HG03521 (cell line): ENCODE data around the gene SLFNL1.

Experiments
- ATAC-seq: cut with Tn5 transposase; IDR thresholded peaks from one replicate; pipeline ENCODE4 v1.9.1; 2021; ENCODE audit warnings: mild to moderate bottlenecking, moderate library complexity; ENCODE audit not compliant: unreplicated experiment

Gene SLFNL1

DNA sequence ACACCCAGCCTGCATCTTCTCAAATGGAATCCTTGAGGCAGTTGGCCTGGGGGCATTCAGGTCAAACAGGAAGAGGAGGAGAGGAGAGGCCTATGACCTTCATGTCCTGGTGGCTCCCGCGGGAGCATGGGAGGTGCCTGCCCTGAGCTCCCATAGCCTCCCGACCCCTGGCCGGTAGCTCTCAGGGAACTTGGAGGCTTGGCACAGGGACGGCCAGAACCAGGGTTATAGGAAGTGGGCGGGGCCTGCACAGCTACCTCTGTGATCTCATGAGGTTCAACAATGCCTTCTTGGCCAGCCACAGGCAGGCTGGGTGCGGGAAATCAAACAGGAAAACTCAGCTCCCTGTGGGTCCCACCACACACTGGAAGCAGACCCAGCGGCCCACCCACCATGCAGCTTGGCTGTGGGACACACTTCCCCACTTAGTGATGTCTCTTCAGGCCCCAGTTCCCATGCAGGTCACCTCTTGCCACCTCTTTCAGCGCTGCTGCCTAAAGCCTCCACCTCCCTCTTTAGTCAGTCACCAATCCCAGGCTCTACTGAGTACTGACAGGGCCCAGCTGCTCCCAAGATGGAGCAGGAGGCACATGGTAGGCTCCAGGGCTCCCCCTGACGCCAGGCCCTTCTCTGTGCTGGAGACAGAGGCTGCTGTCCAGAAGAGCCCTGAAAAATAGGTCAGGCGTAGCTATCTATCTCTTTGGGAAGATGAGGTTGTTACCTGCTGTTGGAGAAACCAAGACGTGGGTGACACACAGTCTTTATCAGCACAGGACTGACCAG is at the start of gene SLFNL1:
Gene SLFNL1 (minus strand): TSS at position 200 of the 783 bp plus-strand sequence. CDS start 1,065 bp downstream, outside the sequence.
- no peak for ATAC-seq

DNA sequence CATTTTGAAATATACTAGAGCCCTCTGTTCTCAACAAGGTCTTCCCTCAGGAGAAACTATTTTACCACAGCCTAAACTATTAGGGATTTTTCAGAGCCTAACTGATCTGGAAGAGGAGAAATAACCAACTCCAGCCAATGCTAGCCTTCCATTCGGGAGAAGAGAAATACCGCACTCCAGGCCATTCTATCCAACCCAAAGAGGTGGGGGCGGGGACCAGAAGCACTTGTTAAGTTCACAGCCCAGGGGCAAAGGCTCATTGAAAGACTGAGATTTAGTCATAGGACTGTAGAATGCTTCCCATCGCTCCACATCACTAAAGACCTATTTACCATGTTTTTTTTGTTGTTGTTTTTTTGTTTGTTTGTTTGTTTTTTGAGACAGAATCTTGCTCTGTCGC is 35.4 kb upstream of the SLFNL1 start:
- no peak for ATAC-seq

DNA sequence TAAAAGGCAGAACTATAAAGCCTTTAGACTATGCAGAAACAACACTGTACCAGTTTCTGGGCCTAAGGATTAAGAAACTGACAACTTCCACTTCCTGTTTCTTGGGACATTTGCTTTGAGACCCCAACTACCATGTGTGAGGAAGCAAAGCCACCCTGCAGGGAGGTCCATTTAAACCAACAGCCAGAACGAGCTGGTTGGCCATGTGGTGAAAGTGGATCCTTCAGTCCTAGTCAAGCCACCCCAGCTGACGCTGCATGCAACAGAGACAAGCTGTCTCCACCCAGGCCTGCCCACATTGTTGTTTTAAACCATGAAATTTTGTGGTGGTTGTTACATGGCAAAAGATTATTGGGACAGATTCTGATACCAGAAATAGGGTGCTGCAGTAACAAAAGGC is 31.8 kb upstream of the SLFNL1 start:
- ATAC-seq = no peak

DNA sequence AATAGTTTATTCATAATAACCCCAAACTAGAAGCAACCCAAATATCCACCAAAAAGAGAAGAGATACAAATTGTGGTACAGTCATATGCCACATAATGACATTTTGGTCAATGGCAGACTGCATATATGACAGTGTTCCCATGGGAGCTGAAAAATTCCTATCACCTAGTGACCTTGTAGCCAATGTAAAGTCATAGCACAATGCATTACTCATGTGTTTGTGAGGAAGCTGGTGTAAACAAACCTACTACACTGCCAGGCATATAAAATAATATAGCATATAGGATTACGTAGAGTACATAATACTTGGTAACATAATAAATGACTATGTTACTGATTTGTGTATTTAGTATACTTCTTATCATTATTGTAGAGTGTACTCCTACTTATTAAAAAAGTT is 29.5 kb upstream of the SLFNL1 start:
- no peak for ATAC-seq

DNA sequence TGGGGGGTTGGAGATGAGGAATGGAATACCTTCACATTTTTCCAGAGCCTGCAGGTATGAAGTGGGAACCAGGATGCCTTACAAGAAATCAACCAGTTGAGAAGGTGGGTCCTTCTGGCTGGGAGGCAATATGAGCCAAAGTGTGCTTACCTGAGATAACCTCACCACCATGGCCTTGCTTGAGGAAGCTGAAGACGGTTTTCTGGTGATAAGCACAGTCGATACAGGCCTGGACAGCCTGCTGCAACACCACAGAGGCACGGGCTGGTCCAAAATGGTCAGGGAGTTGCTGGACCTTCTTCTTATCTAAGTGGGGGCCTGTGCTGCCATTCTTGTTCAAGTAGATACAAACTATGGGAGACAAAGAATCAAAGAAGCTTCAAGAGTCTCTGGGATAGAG is 27.0 kb upstream of the SLFNL1 start:
- ATAC-seq = no peak

DNA sequence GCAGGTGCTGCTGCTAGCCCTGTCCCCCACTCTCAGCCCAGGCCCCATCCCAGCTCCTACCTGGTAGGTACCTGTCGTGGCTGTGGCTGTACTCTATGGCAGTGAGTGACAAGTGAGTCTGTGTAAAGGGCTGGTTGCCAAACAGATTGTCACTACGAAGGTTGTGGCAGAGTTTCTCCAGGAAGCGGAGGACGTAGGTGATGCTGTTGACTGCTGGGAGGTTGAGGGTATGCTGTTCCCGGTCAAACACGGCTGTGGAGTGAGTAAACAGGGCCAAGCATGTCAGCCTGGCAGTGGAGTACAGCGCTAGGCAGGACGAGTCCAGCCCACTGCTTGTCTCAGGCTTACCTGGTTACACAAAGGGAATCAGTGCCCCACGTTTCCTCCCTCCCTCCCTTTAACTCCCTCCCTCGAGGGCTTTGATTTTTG is 24.8 kb upstream of the SLFNL1 start:
- ATAC-seq = no peak

DNA sequence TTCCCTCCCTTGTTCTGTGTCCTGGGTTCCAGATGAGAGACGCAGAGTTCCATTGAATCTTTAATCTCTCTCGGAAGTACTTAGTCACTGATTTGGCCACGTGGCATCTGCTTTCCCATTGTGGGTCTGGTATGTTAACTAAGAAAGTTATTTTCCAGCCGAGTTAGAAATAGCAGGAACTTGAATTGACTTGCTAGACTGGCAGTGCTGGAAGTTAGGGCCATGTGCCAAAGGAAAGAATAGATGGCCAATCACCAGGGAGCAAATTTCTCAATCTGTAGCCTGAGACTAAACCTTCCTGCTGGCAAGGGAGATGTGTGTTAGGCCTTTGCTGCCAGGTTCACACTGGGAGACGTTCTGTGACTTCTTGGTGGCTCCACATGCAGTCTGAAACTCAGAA is 24.2 kb upstream of the SLFNL1 start:
- ATAC-seq = no peak

DNA sequence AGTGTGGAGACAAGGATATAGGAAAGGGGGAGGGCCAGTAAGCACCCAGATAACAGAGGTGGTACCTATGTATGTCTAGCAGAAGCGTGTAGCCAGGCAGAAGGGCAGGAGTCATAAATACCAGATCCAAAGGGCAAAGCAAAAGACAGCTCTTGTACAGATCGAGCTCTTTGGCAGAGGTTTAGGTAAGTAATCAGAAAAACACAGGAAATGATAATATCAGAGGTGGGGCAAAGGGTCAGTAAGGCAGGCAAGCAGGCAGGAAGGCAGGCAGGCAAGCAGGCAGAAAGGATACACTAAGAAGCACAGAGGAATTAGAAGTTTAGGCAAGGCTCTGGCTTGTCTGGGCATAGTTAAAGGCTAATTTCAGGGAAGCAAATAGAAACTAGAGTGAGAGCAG is 22.7 kb upstream of the SLFNL1 start:
- ATAC-seq = no peak

DNA sequence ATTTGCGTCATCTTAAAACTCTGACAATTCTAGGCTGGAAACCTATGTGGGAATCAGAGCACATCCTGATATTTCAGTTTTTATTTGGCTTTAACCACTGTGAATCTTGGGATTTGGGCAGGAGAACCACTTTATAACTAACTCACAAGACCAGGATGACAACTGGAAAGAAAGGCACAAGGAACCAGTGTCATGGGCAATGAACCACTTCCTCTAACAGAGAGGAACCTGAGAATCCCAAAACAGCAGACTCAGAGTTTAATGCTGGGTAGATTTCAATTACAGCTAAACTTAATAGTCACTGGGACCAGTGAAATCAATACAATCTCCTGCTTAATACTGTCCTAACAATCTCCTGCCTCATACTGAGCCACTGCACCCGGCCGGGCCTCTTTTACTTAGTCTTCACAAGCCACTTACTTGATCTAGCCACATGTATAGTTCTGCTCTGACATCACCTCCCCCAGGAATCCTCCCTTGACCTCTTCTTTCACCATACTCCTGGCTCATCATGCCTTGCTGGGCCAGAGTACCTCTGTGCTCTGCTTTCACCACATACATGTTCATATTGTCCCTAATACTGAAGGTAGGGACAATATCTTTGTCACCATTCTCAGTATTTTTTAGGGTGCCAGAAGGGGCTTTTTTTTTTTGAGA is 20.2 kb upstream of the SLFNL1 start:
- no peak for ATAC-seq

DNA sequence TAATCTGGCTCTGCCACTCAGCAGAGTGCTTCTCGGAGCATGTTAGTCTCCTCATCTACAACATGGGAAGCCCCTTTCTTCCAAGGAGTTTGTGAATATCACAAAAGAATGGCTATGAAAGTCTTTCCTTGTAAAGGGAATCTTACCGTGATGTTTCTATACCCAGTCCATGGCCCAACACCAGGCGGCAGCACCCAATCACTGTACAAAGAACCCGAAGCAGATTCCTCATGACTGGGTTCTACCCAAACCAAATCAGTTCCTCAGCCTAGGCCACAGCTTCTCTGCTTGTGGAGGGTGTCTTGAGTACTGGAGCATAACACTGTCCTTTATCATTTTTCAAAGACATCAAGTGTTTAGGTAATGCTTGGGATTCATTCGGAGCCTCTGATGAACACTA is 16.6 kb upstream of the SLFNL1 start:
- no peak for ATAC-seq

DNA sequence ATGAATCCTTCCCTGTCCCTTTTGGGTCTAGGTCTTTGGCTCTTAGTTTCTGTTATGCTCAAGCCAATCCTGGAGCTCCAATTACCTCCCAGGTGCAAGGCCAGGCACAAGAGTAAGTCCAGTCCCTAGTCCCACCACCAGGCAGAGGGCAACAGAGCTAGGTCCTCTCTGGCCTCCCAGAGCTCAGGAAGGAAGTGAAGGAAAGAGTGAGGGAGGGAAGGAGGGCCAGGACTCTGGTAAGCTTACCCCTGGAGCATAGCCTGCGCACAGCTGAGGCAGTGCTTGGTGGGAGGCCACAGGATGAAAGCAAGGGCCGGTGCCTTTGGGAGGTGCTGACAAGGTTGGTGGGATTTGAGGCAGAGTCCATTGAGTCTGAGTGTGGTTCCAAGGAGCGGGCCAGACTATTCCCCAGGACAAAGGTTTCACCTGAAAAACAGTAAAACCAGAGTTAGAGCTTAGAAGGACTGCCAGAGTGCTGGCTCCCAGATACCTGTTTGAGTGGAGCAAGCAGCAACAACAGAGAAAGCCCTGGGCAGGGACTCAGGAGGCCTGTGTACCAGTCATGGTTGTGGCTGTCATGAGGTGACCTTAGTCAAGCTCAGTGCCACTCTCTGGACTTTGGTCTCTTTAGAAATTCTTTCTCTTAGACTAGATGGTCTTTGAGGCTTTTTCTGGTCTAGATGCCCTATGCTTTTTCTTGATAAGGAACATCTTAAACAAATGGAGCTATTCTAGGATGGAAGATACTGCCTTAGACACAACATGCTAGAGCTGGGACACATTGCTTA is 15.8 kb upstream of the SLFNL1 start:
- no peak for ATAC-seq

DNA sequence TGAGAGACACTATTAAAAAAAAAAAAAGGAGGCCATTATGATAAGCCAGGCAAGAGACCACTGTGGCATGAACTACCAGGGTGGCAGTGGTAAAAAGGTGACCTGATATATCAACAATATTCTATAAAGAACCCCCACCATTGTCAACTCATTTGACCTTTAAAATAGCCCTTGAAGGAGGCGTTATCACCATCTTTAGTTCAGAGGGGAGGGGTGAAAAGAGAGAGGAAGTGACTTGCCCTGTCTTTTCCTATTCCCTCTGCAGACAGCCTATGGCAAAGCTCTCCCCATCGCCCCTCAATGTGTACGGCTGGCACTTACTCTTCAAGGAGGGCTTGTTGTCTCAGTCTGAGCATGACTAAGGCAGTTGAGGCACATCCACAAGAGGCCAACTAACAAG is 11.7 kb upstream of the SLFNL1 start:
- no peak for ATAC-seq

DNA sequence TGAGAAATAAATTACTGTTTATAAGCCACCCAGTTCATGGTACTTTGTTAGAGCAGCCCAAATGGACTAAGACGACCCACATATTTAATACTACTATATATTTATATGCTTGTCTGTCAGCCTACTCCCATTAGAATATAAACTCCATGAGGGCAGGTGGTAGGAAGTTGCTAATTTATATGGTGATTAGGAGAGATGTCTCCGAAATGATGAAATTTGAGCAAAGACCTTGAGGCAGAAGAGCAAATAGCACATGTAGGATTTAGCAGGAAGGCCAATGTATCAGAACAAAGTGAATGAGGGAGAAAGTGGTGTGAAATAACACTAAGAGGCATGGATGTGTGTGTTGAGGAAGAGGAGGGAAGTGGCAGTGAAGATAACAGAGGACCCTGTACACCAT is 10.6 kb upstream of the SLFNL1 start:
- ATAC-seq = no peak

DNA sequence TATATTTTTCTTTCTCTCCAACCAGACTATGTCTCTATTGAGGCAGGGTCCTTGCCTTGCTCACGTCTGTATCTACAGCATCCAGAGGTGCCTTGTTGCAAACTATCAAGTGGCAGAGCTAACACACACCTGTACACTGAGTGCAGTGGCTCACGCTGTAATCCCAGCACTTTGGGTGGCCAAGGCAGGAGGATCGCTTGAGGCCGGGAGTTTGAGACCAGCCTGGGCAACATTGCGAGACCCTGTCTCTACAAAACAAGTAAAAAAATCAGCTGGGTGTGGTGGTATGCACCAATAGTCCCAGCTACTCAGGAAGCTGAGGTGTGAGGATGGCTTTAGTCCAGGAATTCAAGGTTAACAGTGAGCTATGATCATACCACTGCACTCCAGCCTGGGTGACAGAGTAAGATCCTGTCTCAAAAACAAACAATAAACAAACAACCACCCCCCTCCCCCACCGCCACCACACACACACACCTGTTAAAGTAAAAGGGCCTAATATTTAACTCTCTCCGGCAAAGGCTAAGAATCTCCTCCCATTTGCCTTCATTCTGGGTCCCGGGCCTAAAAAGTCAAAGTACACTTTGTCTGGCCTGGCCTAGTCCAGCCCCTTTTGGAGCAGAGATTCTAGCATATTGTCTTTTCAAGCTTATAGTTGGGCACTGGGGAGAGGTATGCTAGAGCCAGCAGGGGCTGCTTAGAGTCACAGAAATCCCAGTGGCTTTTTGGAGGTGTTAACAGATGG is 9.5 kb upstream of the SLFNL1 start:
- no peak for ATAC-seq

DNA sequence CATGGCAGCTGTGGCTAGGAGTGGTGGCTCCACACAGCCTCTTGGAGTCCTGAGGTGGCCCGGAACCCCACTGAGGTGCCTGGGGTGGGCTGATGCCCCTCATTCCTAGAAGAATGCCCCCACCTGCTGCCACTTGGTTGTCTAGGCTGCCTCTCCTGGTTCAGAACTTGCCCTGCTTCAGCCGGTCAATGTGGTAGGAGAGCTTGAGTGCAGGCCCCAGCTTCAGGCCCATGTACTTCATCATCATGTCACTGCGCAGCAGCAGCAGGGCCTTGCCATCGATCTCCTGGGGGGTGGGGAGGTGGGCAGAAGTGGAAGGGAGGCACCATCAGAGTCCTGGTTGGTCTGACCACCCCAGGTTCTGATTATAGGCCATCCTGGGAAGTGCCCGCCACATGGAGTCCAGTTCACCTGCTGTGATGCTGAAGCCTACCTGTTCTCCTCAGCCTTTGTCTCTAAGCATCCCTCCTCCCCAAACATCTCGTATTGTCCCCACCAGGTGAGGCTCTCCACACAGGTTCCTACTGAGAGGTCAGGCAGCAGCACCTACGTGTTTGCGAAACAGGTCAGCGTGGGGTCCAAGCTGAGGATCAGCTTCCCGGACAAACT is 6.6 kb upstream of the SLFNL1 start:
- ATAC-seq = no peak

DNA sequence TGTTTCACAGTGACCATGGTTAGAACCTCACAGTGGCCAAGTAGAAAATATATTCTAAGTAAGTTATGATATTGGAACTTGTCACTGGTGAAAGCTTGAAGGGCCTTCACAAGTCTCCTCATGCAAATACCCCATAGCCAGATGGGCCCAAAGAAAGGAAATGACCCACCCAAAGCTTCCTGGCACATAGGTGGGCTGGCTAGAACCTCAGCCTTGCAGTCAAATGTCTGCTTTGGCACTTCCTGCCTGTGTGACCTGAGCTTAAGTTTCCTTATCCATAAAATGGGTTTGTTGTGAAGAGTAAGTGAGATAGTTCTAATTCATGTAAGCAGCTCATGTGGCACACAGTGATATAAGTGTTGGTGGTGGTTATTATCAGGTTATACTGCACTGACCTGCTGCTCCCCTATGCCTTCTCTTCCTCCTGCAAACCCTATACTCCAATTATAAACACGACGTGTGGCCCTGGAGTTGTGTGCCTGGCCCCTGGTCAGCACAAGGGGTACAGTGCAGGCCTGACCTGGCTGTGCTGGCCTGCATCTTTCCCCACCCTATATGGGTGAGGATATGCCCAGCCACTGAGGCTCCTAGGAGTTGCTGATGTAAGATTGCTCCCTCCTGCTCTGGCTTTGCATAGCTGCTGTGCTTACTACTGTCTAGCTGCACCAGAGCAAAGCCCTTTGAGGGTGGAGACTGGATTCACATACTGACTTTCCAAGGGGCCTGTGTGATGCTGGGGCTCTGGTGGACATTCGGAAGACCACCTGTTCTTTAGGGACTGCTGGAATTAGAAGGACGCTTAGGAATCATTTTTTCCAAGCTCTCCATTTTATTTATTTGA is 4.7 kb upstream of the SLFNL1 start:
- ATAC-seq = no peak

DNA sequence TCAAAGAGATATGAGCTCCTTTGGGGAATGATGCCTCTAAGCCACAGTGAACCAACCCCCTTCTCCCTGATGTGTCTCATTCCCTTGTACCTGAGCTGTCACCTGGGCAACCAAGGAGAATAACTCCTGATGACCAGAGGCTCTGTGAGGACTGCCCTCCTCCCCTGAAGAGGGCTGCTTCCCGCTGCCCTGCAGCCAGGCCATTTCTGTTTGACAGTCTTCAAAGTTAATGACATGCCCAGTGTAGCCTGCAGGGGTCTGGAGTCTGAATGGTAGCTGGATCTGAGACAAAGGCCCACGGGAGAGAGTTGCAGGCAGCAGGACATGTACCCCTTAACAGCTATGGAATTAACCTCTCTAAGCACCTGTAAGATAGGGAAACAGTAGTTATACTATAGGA is 3.4 kb upstream of the SLFNL1 start:
- no peak for ATAC-seq

DNA sequence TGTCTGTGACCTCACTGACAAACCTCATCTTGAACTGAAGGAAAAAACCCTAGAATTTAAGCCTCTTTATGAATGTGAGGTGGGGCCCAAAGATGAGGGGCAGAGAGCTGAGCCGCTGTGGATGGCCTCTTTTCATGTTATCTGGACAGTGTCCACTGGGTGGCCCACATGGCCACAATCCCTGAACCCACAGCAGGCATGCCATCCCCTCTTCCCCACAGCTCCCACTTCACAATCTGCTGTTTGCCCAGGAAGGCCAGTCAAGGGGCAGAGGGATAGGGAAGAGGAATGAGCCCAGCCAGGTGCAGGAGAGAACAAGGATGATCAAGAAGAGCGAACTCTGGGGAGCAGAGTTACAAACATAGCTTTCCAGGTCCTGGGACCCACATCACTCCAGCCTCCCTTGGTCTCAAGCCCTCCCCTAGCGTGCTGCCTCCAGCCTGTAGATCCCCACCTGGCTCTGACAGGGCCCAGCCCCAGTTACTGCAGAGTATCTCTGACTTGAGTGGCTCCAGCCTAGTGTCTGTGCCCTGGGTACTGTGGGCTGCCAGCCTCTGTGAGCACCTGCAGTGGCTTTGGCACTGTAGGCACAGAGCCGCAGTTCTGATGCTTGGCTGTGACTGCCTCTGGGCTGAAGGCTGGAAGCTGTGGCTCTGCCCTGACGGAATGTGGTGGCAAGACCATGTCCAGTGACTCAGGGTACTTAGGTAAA is 1.9 kb upstream of the SLFNL1 start:
- no peak for ATAC-seq

DNA sequence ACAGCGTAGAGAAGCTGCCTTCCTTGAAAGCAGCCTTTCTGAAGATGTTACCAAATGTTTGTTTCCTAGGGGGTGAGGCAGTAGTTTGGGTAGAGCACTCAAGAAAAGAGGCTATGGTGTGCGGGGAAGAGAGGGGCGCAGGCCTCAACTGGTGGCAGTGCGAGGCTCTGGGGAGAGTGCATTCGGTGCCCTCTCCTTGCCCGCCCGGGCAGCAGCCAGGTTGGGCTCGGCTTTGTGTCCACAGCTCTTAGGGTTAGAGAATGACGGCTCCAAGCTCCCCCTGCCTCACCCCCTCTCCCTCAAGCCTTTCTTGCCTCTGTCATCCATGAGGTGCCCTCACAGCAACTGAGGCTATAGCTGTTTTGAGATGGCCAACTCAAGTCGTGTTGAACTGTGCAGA is 899 bp upstream of the SLFNL1 start:
- no peak for ATAC-seq
